ENCODE data around the gene IHH. TPM values are rescaled to one million over a fixed set of nuclear protein-coding genes. Genes with fewer than 3 reads are reported as not detected.

Gene IHH
- not detected in 2 replicates for total RNA-seq (2011; cell fraction: chromatin; rRNA removed; ENCODE audit: low replicate concordance)
- total RNA-seq (2011; cell fraction: nucleolus; rRNA removed): not detected in 2 replicates
- not detected in 2 replicates for total RNA-seq (2011; cell fraction: nucleoplasm; rRNA removed)
- not detected in 2 replicates for total RNA-seq (2014; rRNA removed)
- not detected in 2 replicates for total RNA-seq (2014; rRNA removed; fragmentation: Illumina TruSeq; extraction: Trizol)
- not detected in 2 replicates for total RNA-seq (2015; rRNA removed; fragmentation: Illumina TruSeq; extraction: Trizol)
- 0.07 TPM in 1 of 2 replicates, not detected in the other for total RNA-seq (2021)
- not detected in 2 replicates for polyA plus RNA-seq (2011; rRNA removed)
- polyA plus RNA-seq (2011; cell fraction: cytosol; rRNA removed): not detected in 2 replicates
- 0.06 and 0.07 TPM in 2 replicates for polyA plus RNA-seq (2011; cell fraction: nucleus; rRNA removed)
- polyA plus RNA-seq (2012): not detected in 2 replicates
- polyA plus RNA-seq (2014; fragmentation: Illumina TruSeq; extraction: Trizol): not detected in 2 replicates
- not detected for polyA plus RNA-seq (2014; fragmentation: Nextera tagmentation; extraction: Ambion mirVana)
- polyA plus RNA-seq (2014; rRNA removed): not detected in 2 replicates
- polyA minus RNA-seq (2011; rRNA and poly(A)+ RNA removed): not detected in 2 replicates
- not detected in 2 replicates for polyA minus RNA-seq (2011; cell fraction: cytosol; rRNA and poly(A)+ RNA removed)
- not detected in 2 replicates for polyA minus RNA-seq (2011; cell fraction: nucleus; rRNA and poly(A)+ RNA removed)
- Bru-seq, nascent RNA: percentile 16 among the genes with signal in this experiment
- BruChase-seq, experiment 1, labeled RNA remaining after a 2-hour chase: percentile 12 among the genes with signal in this experiment
- percentile 17 among the genes with signal in this experiment for BruChase-seq, experiment 2, labeled RNA remaining after a 6-hour chase
- long read RNA-seq, experiment 1: 0 reads
- long read RNA-seq, experiment 2: 0 reads
- long read RNA-seq, experiment 3: 0 reads

DNA sequence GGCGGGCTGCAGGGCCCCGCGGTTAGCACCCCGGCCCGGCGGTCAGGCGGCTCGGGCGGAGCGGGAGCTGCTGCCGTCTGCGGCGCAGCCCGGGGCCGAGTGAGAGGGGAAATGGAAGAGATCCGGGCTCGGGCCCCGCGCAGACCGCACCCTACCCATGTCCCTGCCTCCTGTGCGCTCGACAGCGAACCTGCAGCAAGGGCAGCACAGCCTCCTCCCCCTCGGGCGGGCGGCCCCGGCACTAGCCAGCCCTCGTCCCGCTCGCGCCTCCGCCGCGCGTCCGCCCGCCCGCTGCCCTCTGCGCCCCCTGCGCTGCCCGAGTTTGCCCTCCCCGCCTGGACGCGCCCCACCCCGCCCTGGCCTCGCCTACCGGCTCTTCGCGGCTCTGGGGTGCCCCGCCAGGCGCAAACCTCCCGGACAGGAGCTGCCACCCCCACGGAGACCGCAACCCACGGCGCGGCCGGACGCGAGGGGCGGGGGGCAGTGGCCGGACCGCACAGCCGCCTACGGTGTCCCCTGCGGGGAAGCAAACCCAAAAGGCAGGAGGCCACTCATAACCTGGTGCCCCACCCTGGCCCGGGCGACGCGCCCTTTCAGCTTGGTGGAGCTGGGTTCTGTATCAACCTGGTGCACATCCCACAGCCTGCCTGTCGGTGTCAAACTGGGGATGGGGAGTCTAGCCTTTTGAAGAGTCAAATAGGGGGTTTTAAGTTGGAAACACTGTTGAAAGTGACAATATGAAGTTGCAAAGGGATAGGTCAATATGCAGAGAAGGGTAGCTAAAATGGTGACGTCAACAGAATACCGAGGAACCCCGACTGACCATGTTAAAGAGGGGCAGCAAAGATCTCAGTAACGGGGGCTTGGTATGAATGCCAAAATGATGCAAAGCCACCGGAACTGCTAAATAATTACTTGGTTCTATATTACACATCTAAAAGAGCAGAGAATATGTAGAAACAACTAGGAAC lies at the start of gene IHH:
Gene IHH (minus strand): TSS at position 101 of the 971 bp plus-strand sequence. CDS start 454 bp downstream, outside the sequence.
- H3K27me3 ChIP-seq (ENCODE audit: control insufficient read depth in 2 of 2, insufficient read depth in 2 of 2, low read length in 2 of 2): peaks cover 11 to 42% of the 10 kb centered on the region in 2 experiments; a peak in 4 of 5 replicates
- H2AFZ ChIP-seq (ENCODE audit: low read depth, low read length): no peak within 1 kb of the TSS
- FAIRE-seq (no peak), ATAC-seq (no peak), DNase-seq (ENCODE audit: extremely low read depth in 1 of 4, low spot score in 3 of 4) (no peak)
- no peaks in the 10 kb centered on the region for H3K79me2 ChIP-seq (ENCODE audit: control insufficient read depth, insufficient read depth, low read length)
- 0 out of 2 replicates have a peak, but pooled peaks cover 4% of the 10 kb centered on the region for H4K20me1 ChIP-seq (replicated peaks; ENCODE audit: control insufficient read depth, insufficient read depth, low read length)
- no peaks in the 10 kb centered on the region for H3K9me1 ChIP-seq (ENCODE audit: control insufficient read depth, insufficient read depth, low read length)
- WGBS (ENCODE audit: insufficient coverage, low coverage, missing lambda C conversion rate): 58% methylated on average over 11 of the region's 76 CpGs
- BruUV-seq (replicated peaks): no TSS peak
- no peaks in the 10 kb centered on the region for H3K9me3 ChIP-seq (replicated peaks; ENCODE audit: control insufficient read depth, insufficient read depth, low read depth, low read length)
- no peak within 1 kb of the TSS for H3K4me3 ChIP-seq
- in situ Hi-C loops (cut with MboI) (no loop called here), intact Hi-C loops (cut with micrococcal nuclease) (no loop called here)
- ChIA-PET POLR2A (no interaction called here), CTCF (ENCODE audit: low intra/inter-chr PET ratio) (no interaction called here)
- TF ChIP-seq, protein P1, sequence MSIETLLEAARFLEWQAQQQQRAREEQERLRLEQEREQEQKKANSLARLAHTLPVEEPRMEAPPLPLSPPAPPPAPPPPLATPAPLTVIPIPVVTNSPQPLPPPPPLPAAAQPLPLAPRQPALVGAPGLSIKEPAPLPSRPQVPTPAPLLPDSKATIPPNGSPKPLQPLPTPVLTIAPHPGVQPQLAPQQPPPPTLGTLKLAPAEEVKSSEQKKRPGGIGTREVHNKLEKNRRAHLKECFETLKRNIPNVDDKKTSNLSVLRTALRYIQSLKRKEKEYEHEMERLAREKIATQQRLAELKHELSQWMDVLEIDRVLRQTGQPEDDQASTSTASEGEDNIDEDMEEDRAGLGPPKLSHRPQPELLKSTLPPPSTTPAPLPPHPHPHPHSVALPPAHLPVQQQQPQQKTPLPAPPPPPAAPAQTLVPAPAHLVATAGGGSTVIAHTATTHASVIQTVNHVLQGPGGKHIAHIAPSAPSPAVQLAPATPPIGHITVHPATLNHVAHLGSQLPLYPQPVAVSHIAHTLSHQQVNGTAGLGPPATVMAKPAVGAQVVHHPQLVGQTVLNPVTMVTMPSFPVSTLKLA (conservative IDR thresholded peaks at IDR 0.05): no peak
- TF ChIP-seq ATF1 (CRISPR knock-in tag; IDR thresholded peaks at IDR 0.05) (no peak), ATF1 (tag; IDR thresholded peaks at IDR 0.05) (no peak)
- H3K9ac ChIP-seq (ENCODE audit: insufficient read depth in 1 of 2, low read depth in 2 of 2, low read length in 2 of 2): no peak within 1 kb of the TSS
- no peaks in the 10 kb centered on the region for H3K36me3 ChIP-seq (ENCODE audit: control insufficient read depth, insufficient read depth, low read length)
- no peak within 1 kb of the TSS for H3K27ac ChIP-seq (ENCODE audit: extremely low read depth, low read depth, low read length)
- no peak within 1 kb of the TSS for H3K4me2 ChIP-seq (ENCODE audit: insufficient read depth, low read length)
- H3K4me1 ChIP-seq (replicated peaks in 1 of 2; ENCODE audit: control insufficient read depth in 2 of 2, insufficient read depth in 2 of 2, low read length in 2 of 2): peaks cover 0 to 25% of the 10 kb centered on the region in 2 experiments; a peak in 2 of 5 replicates
